CD8-positive, alpha-beta memory T cell (primary cell): ENCODE measurements around the gene PCDH9. TPM values are rescaled to one million over a fixed set of nuclear protein-coding genes. Genes with fewer than 3 reads are reported as not detected.

Source experiments
- CTCF ChIA-PET: fragments of 350-600 bp; sonication (Branson Sonifier 250); formaldehyde crosslinking; loops from one replicate; lab custom pipeline; 2021; ENCODE audit warnings: antibody characterized with exemption; lab: Charles Lee
- POLR2A ChIA-PET: fragments of 350-600 bp; sonication (Branson Sonifier 250); formaldehyde crosslinking; loops from one replicate; lab custom pipeline; 2021; ENCODE audit warnings: antibody characterized with exemption; lab: Charles Lee
- DNase-seq, 5 donors: peaks; one replicate each; pipeline versions ENCODE4 v3.0.0 to v3.0.0-alpha.2; 2020 to 2022; ENCODE audit warnings: mixed read lengths in 1 of 5
- H3K27ac ChIP-seq: one replicate; pipeline ENCODE4 v1.7.0; 2013; ENCODE audit warnings: low read depth, mild to moderate bottlenecking, low read length, moderate library complexity
- H3K27me3 ChIP-seq: 2 replicates; pipeline ENCODE4 v1.7.0; 2013; ENCODE audit warnings: low read length, mild to moderate bottlenecking; ENCODE audit not compliant: insufficient read depth, poor library complexity, severe bottlenecking
- H3K36me3 ChIP-seq: 2 replicates; pipeline ENCODE4 v1.7.0; 2013; ENCODE audit warnings: mild to moderate bottlenecking, low read length, moderate library complexity; ENCODE audit not compliant: insufficient read depth
- H3K4me1 ChIP-seq: 2 replicates; pipeline ENCODE4 v1.7.0; 2013; ENCODE audit warnings: mild to moderate bottlenecking, low read length, moderate library complexity; ENCODE audit not compliant: insufficient read depth
- H3K4me3 ChIP-seq: 2 replicates; pipeline ENCODE4 v1.7.0; 2013; ENCODE audit warnings: mild to moderate bottlenecking, low read length
- H3K9me3 ChIP-seq: 2 replicates; pipeline ENCODE4 v1.7.0; 2013; ENCODE audit warnings: mild to moderate bottlenecking, low read length
- H3K27ac Mint-ChIP-seq, 8 donors: one replicate each; pipeline ENCODE4 v1.8.0; 2020 to 2021; ENCODE audit warnings: mixed read lengths in 8 of 8, mild to moderate bottlenecking in 6 of 8, inconsistent platforms in 3 of 8, moderate library complexity in 3 of 8
- H3K27me3 Mint-ChIP-seq, 2 donors: one replicate each; pipeline ENCODE4 v1.8.0; 2020 to 2021; ENCODE audit warnings: mixed read lengths in 2 of 2, mild to moderate bottlenecking in 1 of 2, moderate library complexity in 1 of 2
- H3K36me3 Mint-ChIP-seq, 3 donors: one replicate each; pipeline ENCODE4 v1.8.0; 2020 to 2021; ENCODE audit warnings: mixed read lengths in 3 of 3, inconsistent platforms in 1 of 3, mild to moderate bottlenecking in 1 of 3
- H3K4me1 Mint-ChIP-seq, 3 donors: one replicate each; pipeline ENCODE4 v1.8.0; 2020 to 2021; ENCODE audit warnings: mixed read lengths in 3 of 3, inconsistent platforms in 1 of 3, mild to moderate bottlenecking in 1 of 3
- H3K4me3 Mint-ChIP-seq, 7 donors: one replicate each; pipeline ENCODE4 v1.8.0; 2020 to 2021; ENCODE audit warnings: mixed read lengths in 7 of 7, mild to moderate bottlenecking in 6 of 7, moderate library complexity in 4 of 7, inconsistent platforms in 2 of 7
- H3K9me3 Mint-ChIP-seq, 5 donors: one replicate each; pipeline ENCODE4 v1.8.0; 2020 to 2022; ENCODE audit warnings: mixed read lengths in 5 of 5, mild to moderate bottlenecking in 3 of 5, moderate library complexity in 2 of 5, inconsistent platforms in 1 of 5
- polyA plus RNA-seq: library from polyadenylated mRNA; unstranded; fragments of 300-500 nt; fragmentation: Illumina TruSeq; gene quantifications from one replicate; pipeline ENCODE4 v1.2.3, GENCODE V29; 2021
- total RNA-seq, 2 experiments: library from RNA; stranded (reverse); gene quantifications; one replicate each; pipeline ENCODE4 v1.2.3, GENCODE V29; 2021

Gene PCDH9
- total and polyA plus RNA-seq, 3 experiments from 2014 or later: 0.09 to 0.21 (median 0.16) TPM

- no peaks in the 10 kb centered on the region for H3K27me3 Mint-ChIP-seq
- Histone ChIP-seq H3K4me3 (no peak overlapping the region), H3K36me3 (no peaks in the 10 kb centered on the region), H3K9me3 (no peaks in the 10 kb centered on the region), H3K4me1 (no peaks in the 10 kb centered on the region), H3K27me3 (no peaks in the 10 kb centered on the region), H3K27ac (no peak overlapping the region)
- H3K4me3 Mint-ChIP-seq: no peak overlapping the region
- no peaks in the 10 kb centered on the region for H3K36me3 Mint-ChIP-seq
- DNase-seq: no peak
- peaks cover 2 to 18% (median 5%) of the 10 kb centered on the region in 5 donors for H3K9me3 Mint-ChIP-seq
- CTCF ChIA-PET: no interaction called here
- H3K4me1 Mint-ChIP-seq: no peaks in the 10 kb centered on the region
- POLR2A ChIA-PET: no interaction called here
- H3K27ac Mint-ChIP-seq: no peak overlapping the region
Measured at GRCh38 chr13:66977161-66977560, 253.0 kb downstream of the PCDH9 start.

- DNase-seq: no peak
- Histone ChIP-seq H3K4me1 (no peaks in the 10 kb centered on the region), H3K36me3 (no peaks in the 10 kb centered on the region), H3K9me3 (no peaks in the 10 kb centered on the region), H3K27ac (no peak overlapping the region), H3K4me3 (no peak overlapping the region), H3K27me3 (no peaks in the 10 kb centered on the region)
- no peaks in the 10 kb centered on the region for H3K4me1 Mint-ChIP-seq
- ChIA-PET POLR2A (no interaction called here), CTCF (no interaction called here)
- peaks cover 3 to 20% (median 4%) of the 10 kb centered on the region in 5 donors for H3K9me3 Mint-ChIP-seq
- H3K36me3 Mint-ChIP-seq: no peaks in the 10 kb centered on the region
- no peak overlapping the region for H3K4me3 Mint-ChIP-seq
- H3K27me3 Mint-ChIP-seq: no peaks in the 10 kb centered on the region
- H3K27ac Mint-ChIP-seq: no peak overlapping the region
Measured at GRCh38 chr13:66974889-66975288, 255.2 kb downstream of the PCDH9 start.

GRCh38 chr13:66974174-66974573 is 256.0 kb downstream of the PCDH9 start:
- Histone ChIP-seq H3K9me3 (no peaks in the 10 kb centered on the region), H3K4me1 (no peaks in the 10 kb centered on the region), H3K27me3 (no peaks in the 10 kb centered on the region), H3K4me3 (no peak overlapping the region), H3K27ac (no peak overlapping the region), H3K36me3 (no peaks in the 10 kb centered on the region)
- no peaks in the 10 kb centered on the region for H3K36me3 Mint-ChIP-seq
- H3K4me1 Mint-ChIP-seq: no peaks in the 10 kb centered on the region
- peaks cover 2 to 16% (median 5%) of the 10 kb centered on the region in 5 donors for H3K9me3 Mint-ChIP-seq
- ChIA-PET POLR2A (no interaction called here), CTCF (no interaction called here)
- H3K4me3 Mint-ChIP-seq: no peak overlapping the region
- H3K27me3 Mint-ChIP-seq: no peaks in the 10 kb centered on the region
- H3K27ac Mint-ChIP-seq: no peak overlapping the region
- DNase-seq: no peak

- no peak overlapping the region for H3K27ac Mint-ChIP-seq
- H3K36me3 ChIP-seq: no peaks in the 10 kb centered on the region
- H3K27me3 ChIP-seq: no peaks in the 10 kb centered on the region
- POLR2A ChIA-PET: no interaction called here
- CTCF ChIA-PET: no interaction called here
- no peaks in the 10 kb centered on the region for H3K27me3 Mint-ChIP-seq
- no peak overlapping the region for H3K27ac ChIP-seq
- H3K4me3 Mint-ChIP-seq: no peak overlapping the region
- no peaks in the 10 kb centered on the region for H3K4me1 Mint-ChIP-seq
- H3K36me3 Mint-ChIP-seq: no peaks in the 10 kb centered on the region
- H3K4me3 ChIP-seq: no peak overlapping the region
- H3K9me3 Mint-ChIP-seq: peaks cover 2 to 16% (median 5%) of the 10 kb centered on the region in 5 donors
- no peak for DNase-seq
- H3K9me3 ChIP-seq: no peaks in the 10 kb centered on the region
- no peaks in the 10 kb centered on the region for H3K4me1 ChIP-seq
Measured at GRCh38 chr13:66972659-66973058, 257.5 kb downstream of the PCDH9 start.

GRCh38 chr13:66971004-66971403 is 259.1 kb downstream of the PCDH9 start:
- no peaks in the 10 kb centered on the region for H3K4me1 ChIP-seq
- H3K9me3 ChIP-seq: no peaks in the 10 kb centered on the region
- Mint-ChIP-seq H3K27ac (no peak overlapping the region), H3K4me1 (no peaks in the 10 kb centered on the region), H3K4me3 (no peak overlapping the region), H3K9me3 (peaks cover 0 to 21% (median 2%) of the 10 kb centered on the region in 5 donors), H3K27me3 (no peaks in the 10 kb centered on the region), H3K36me3 (no peaks in the 10 kb centered on the region)
- no peaks in the 10 kb centered on the region for H3K36me3 ChIP-seq
- ChIA-PET POLR2A (no interaction called here), CTCF (no interaction called here)
- no peaks in the 10 kb centered on the region for H3K27me3 ChIP-seq
- DNase-seq: no peak
- no peak overlapping the region for H3K27ac ChIP-seq
- no peak overlapping the region for H3K4me3 ChIP-seq

- Mint-ChIP-seq H3K4me1 (no peaks in the 10 kb centered on the region), H3K27ac (no peak overlapping the region), H3K9me3 (peaks cover 0 to 15% (median 2%) of the 10 kb centered on the region in 5 donors), H3K36me3 (no peaks in the 10 kb centered on the region), H3K4me3 (no peak overlapping the region), H3K27me3 (no peaks in the 10 kb centered on the region)
- H3K27me3 ChIP-seq: no peaks in the 10 kb centered on the region
- CTCF ChIA-PET: no interaction called here
- H3K36me3 ChIP-seq: no peaks in the 10 kb centered on the region
- no peak overlapping the region for H3K4me3 ChIP-seq
- no peak for DNase-seq
- no peaks in the 10 kb centered on the region for H3K4me1 ChIP-seq
- H3K27ac ChIP-seq: no peak overlapping the region
- POLR2A ChIA-PET: no interaction called here
- no peaks in the 10 kb centered on the region for H3K9me3 ChIP-seq
Measured at GRCh38 chr13:66969291-66969690, 260.8 kb downstream of the PCDH9 start.

- CTCF ChIA-PET: no interaction called here
- H3K27me3 ChIP-seq: no peaks in the 10 kb centered on the region
- Mint-ChIP-seq H3K4me1 (no peaks in the 10 kb centered on the region), H3K4me3 (no peak overlapping the region), H3K27me3 (no peaks in the 10 kb centered on the region), H3K27ac (no peak overlapping the region), H3K9me3 (peaks cover 0 to 17% (median 4%) of the 10 kb centered on the region in 5 donors), H3K36me3 (no peaks in the 10 kb centered on the region)
- no peaks in the 10 kb centered on the region for H3K4me1 ChIP-seq
- no peak overlapping the region for H3K27ac ChIP-seq
- POLR2A ChIA-PET: no interaction called here
- no peaks in the 10 kb centered on the region for H3K9me3 ChIP-seq
- DNase-seq: no peak
- H3K36me3 ChIP-seq: no peaks in the 10 kb centered on the region
- H3K4me3 ChIP-seq: no peak overlapping the region
Measured at GRCh38 chr13:66967811-66968597, 262.1 kb downstream of the PCDH9 start.

- CTCF ChIA-PET: no interaction called here
- no peaks in the 10 kb centered on the region for H3K27me3 ChIP-seq
Measured at GRCh38 chr13:66965181-66965580, 265.0 kb downstream of the PCDH9 start.

More at GRCh38 chr13:66965181-66965580, 265.0 kb downstream of the PCDH9 start:
- no peak overlapping the region for H3K27ac ChIP-seq
- no peaks in the 10 kb centered on the region for H3K27me3 Mint-ChIP-seq
- H3K4me3 ChIP-seq: no peak overlapping the region
- H3K4me1 Mint-ChIP-seq: no peaks in the 10 kb centered on the region
- no peaks in the 10 kb centered on the region for H3K4me1 ChIP-seq
- no peak overlapping the region for H3K4me3 Mint-ChIP-seq
- no peak overlapping the region for H3K27ac Mint-ChIP-seq
- POLR2A ChIA-PET: no interaction called here
- no peaks in the 10 kb centered on the region for H3K9me3 ChIP-seq
- DNase-seq: no peak
- H3K36me3 Mint-ChIP-seq: no peaks in the 10 kb centered on the region
- H3K9me3 Mint-ChIP-seq: peaks cover 0 to 14% (median 2%) of the 10 kb centered on the region in 5 donors
- H3K36me3 ChIP-seq: no peaks in the 10 kb centered on the region
